HTR-8/SVneo (cell line): ENCODE results near the gene RBFOX1.

ENCODE experiments used
- DNase-seq: peaks from one replicate; pipeline ENCODE4 v3.0.0; 2011; ENCODE audit warnings: low spot score, mixed read lengths; ENCODE audit not compliant: insufficient read length
- FAIRE-seq: peaks from 2 replicates; lab custom pipeline; 2011; peaks lifted over from hg19 to GRCh38; lab: Jason Lieb, UNC

The RBFOX1 gene

DNA sequence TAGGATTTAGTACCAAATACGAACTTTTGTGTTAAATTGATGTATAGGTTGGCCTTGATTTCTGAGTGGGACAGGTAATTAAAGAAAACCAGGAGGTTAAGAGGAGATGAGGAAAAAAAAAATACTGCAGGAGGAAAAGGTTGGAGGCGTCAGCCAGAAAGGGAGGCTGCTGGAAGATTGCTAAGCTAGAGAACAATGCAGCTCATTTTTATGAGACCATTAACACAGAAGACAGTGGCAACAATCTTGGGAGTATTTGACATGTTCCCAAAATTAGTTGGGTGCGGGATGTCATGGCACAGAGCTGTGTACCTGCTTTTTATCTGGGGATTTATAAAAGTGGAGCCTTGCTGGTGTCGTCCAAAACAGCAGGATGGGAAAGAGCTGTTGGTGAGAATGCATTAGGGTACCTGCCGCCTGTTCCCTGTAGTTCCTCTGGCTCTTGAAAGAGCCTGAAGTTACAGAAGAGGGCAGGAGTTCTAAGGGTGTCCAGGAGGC, 229.3 kb downstream of the RBFOX1 start:
- DNase-seq (no peak), FAIRE-seq (no peak)

DNA sequence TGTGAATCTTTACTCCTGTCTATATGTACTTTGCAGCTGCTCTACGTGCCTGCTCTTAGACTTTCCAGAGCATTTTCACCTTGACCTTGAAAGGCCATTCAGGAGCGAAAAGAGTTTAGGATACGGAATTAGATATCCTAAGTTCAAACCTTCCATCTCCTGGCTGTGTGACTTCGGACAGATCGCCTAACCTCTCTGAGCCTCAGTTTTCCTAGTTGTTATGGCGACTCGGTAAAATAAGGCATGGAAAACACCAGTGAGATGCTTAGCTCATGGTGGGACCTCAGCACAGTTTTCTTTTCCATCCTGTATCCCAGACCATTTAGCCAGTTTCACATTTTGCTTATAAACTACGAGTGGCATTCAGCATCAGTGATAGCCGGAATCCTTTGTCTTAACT, 233.7 kb downstream of the RBFOX1 start:
- FAIRE-seq (no peak), DNase-seq (no peak)

DNA sequence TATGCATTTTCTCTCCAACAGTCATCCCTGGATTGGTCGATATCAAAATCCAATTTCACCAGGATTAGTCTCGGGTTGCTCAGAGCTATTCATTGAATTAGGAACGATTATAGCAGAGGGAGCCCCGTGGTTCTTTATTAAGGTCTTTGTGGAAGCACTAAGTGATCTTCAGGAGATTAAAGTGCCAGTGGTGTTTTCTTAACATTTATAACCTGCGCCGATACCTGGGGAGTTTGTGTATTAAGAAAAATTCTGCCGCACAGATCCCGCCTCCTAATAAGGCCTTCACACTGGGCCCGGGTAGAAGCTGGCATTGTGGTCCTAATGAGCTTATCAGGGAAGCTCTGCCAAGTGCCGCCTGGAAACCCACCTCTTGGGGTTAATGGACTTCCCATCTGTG, 238.7 kb downstream of the RBFOX1 start:
- DNase-seq, result no peak
- FAIRE-seq, result no peak

DNA sequence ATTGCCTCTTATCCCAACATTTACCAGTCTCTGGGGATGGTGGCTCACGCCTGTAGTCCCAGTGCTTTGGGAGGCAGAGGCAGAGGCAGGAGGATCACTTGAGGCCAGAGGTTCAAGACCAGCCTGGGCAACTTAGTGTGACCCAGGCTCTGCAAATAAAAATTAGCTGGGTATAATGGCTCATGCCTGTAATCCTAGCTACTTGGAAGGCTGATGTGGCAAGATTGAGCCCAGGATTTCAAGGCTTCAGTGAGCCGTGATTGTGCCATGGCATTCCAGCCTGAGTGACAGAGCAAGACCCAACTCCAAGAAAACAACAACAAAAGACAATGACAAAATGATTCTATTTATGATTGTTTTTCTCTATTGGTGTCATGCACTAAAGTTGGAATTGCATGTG, 244.9 kb downstream of the RBFOX1 start:
- FAIRE-seq (no peak), DNase-seq (no peak)

DNA sequence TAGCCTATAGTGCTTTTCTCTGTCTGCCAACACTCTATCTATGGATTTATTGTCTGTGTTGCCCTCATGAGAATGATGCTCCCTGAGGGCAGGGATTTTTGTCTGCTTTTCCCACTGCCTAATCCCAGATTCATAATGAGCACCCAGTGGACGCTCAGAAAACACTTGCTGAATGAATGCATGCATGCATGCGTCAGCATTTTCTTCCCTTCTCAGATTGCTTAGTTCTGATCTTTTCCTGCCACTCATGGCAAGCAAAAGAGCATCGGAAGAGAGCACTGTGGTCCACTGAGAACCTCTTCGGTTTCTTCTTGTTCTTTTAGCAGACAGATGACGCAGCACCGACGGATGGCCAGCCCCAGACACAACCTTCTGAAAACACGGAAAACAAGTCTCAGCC, 246.8 kb downstream of the RBFOX1 start:
- no peak for DNase-seq
- FAIRE-seq, result no peak

DNA sequence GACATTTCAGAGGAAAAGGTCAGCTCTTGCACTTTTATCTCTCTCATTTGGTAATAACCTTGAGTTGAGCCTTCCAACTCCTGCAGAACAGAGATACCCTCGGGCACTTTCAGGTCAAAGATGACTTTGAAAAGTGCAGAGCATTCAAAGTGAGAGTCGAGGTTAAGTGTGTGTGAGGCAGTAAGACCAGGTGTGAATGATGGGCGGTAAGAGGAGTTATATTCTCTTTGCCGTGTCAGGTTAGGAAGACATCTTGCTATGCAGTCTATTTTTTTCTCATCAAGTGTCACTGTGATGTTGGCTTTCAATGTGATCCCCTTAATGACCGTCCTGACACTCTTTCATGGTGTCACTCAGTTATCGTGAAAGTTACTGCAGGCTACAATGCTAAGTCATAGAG, 248.5 kb downstream of the RBFOX1 start:
- DNase-seq (no peak), FAIRE-seq (no peak)

DNA sequence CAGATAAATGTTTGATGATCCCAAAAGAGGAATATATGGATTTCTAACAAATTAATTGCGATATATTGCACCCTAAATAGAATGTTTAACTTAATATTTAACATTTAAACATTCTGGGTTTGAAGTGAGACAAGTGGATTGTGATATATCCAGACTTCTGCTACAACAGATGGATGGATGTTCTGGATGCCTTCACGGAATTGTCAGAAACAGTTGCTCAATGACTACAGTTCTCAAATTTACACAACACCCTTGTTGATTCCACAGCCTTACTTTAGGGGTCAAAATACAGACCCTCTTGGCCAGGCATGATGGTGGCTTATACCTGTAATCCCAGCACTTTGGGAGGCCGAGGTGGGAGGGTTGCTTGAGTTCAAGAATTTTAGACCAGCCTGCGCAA, 250.8 kb downstream of the RBFOX1 start:
- no peak for DNase-seq
- FAIRE-seq, result no peak

DNA sequence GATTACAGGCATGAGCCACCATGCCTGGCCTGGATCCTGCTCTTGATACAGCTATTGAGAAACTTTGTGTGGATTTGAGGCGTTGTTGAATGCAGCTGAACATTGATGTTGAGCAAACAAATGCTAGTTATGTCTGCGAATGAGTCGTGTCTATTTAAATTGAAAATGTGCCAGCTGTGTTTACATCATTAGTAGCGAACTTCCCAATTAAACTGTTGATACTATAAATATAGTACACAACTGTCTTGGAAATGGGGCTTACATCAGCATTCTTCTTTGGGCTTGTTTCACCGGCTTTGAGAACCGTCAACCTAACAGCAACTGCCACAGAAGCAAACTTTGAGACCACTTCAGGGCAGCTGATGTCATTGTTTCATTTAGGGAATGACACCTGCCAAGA, 251.9 kb downstream of the RBFOX1 start:
- DNase-seq (no peak), FAIRE-seq (no peak)

DNA sequence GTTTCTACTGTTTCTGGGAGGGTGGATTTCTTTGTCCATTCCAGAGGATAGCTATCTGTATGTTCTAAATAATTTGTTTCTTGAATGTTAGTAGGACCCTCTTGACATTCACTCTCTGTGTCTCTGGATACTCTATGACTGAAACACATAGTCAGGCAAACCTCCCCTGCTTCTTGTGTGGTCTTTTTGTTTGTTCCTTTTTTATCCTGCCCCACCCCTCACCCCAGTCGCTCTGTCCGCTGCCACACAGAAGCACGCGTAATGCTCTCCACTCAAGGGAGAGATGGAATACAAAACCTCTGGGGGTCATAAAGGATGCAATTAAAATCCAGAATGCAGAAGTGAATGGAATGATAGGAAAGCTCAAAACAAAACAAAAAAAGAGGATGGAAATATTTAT, 253.1 kb downstream of the RBFOX1 start:
- DNase-seq (no peak), FAIRE-seq (no peak)

DNA sequence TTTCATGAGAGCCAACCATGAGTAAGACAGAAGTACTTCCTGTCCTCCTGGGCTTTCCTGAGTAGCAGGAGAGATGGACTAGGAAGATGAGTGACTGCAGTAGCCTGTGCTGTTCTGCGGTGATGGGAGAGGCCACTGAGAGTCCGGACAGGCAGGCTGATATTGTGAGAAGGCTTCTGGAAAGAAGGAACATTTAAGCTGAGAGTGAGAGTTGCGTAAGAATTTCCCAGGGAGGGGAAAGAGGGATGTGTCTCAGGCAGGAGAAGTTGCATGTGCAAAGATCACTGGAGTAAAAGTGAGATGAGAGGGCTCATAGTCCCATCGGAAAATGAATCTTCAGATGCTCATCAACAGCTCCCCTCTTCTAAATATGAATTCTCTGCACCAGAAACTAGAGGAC, 258.3 kb downstream of the RBFOX1 start:
- DNase-seq (no peak), FAIRE-seq (no peak)

DNA sequence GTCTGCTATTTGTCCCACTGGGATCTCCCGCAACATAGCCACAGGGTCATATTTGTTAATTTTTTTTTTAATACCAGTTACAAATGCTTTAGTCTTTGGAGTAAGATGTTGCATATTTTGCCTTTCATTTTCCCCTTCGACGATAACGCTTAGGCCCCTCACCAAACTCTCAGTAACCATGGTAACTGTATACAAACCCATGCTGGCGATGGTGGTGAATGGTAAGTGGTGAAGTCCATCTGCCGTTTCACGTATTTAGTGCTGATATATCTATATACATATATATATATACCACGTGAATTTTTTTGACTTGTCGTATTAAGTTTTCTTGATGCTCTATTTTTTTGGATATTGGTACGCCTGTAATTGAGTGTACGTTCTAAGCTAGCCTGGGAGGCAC, 263.7 kb downstream of the RBFOX1 start:
- FAIRE-seq, result no peak
- DNase-seq, result no peak

DNA sequence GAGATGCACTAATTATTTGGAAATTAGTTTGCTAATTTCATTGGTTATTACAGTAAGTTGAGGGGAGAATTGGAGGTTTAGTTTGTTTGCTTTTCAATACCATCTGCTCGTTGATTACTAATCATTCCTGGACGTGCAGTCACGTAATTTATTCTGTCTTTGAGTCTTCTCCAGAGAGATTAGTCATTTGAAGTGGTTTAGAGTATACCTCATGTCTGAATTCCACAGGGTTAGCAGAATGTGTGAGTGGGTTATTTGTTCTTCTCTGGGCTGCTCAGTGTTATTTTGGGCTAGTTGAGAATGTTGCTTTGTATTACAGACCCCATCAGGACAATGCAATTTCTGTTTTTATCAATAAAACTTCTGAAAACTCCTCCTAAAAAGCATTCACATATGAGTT, 265.0 kb downstream of the RBFOX1 start:
- DNase-seq (no peak), FAIRE-seq (no peak)

DNA sequence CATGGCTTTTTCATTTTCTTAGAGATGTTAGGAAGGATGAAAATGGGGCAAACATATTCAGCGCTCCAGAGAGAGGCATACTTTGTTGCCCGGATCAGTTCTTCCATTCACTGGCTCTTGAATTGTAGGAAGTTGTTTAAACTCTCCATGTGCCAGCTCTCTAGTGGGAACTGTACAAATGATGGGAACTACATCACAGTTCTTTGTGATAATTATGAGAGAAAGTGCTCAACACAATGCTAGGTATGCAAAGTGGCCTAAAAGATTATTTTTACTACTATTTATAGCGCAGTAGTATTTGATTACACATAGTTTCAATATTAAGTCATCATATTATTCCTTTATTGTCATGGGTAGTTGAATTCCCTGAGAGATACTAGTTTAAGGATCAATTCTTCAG, 268.5 kb downstream of the RBFOX1 start:
- DNase-seq (no peak), FAIRE-seq (no peak)

DNA sequence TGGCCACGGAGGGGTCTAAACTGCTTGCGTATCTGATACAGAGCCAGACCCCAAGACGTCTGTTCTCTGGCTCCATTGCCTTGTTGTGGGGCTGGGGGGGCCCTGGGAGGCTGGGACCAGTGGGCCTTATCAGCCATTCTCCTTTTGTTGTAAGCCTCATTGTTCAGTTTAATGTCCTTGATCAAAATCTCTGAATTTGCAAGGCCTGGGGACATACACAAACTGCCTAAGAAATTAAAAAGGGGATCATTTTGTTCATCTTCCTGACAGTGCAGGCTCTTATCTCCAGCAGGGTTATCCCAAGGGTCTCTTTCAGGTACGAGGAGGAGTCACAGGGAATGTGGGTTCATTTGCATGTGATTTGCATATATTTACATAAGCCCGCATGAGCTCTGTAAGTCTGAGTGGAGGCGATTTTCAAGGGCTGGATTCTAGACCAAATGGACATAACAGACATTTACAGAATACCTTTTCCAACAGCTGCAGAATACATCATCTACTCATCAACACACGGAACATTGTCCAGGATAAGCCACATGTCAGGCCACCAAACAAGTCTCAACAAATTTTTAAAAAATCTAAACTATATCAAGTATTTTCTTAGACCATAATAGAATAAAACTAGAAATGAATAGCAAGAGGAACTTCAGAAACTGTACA, 269.8 kb downstream of the RBFOX1 start:
- no peak for FAIRE-seq
- DNase-seq, result no peak

DNA sequence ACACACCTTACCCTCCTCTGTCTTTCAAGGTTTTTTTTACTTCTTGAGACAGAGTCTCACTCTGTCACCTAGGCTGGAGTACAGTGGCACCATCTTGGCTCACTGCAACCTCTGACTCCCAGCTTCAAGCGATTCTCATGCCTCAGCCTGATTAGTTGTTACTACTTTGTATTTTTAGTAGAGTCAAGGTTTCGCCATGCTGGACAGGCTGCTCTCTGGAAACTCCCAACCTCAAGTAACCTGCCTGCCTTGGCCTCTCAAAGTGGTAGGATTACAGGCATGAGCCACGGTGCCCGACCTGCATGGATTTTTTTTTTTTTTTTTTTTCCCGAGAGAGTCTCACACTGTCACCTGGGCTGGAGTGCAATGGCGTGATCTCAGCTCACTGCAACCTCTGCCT, 273.2 kb downstream of the RBFOX1 start:
- no peak for FAIRE-seq
- no peak for DNase-seq

DNA sequence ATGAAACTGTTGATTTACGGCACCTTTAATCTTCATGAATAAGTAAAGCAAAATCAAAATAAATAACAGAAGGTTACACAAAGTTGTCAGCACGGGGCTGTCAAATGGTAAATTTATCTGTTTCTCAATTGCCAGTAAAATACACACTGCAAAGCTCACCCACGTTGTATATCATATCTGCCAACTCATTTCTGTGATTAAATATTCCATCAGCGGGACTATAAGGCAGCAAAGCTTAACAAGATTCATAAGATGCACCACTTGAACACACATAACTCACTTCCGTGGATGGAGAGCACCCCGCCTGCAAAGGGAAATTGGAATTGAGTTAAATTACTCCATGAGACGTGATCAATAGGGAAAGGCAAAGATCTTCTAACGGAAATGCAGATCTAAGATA, 280.0 kb downstream of the RBFOX1 start:
- no peak for DNase-seq
- FAIRE-seq, result no peak

DNA sequence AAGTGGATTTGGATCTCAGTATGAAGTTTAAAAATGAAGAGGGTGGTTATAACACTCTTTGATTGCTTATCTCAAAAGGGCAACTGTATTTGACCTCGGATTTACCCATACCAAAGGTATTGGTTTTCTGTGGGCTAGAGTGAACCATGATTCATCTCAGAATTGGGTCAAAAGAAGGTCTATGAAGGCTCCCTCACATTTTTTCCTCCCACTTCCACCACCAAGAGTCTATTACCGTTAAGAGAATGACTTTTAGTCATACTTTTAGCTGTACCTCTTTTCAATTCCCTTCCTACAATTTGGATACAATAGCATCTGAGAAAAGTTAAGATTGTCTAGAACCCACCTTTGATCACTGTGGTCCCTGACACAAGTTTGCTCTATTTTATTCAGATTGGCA, 280.9 kb downstream of the RBFOX1 start:
- FAIRE-seq (no peak), DNase-seq (no peak)

DNA sequence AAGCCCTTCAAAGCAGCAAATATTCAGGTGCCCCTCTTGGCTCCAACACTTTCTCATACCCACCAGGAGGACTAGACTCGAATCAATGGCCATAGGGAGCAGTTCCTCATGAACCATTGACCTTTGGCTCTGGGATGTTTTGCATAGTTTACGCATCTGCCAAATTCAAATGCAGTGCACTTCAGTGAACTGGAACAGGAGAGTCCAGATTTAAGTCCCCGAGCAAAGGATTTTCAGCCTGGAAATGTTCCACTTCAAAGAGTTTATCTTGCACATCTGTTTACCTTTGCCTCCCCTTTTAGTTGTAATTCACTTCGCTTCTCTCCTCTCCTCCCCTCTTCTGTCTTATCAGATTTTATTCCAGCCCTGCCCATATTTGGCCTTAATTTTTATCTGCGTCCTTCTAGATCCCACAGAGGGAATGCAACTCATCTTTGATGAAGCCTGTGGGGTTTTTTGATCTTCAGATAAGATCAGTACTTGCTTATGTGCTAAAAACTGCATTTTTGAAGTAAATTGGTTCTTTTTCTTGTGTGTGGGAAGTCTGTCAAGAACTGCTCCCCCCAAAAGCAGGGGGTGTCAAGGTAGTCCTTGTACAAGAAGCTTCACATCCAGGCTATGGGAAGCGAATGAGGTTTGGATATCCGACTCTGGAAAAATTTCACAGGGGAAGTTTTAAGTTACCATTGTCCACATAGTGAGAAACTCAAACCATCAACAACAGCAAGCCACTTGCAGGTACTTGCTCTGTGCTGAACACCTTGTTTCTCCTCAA, 281.6 kb downstream of the RBFOX1 start:
- DNase-seq (no peak), FAIRE-seq (no peak)

DNA sequence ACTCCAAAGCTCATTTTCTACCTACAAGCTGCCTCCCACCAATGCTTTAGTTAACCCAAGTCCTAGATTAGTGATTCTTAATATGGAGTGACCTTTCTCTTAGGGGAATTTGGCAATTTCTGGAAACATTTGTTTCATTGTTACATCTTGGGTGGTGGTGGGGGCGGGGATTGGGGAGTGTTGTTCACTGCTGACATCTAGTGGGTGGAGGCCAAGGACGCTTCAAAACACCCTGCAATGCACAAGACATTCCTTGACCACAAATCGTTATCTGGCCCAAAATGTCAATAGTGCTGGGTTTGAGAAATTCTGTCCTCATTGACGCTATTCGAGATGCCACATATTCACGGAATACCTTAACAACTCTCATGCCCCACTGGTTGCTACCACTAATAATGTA, 282.9 kb downstream of the RBFOX1 start:
- DNase-seq, result no peak
- no peak for FAIRE-seq

DNA sequence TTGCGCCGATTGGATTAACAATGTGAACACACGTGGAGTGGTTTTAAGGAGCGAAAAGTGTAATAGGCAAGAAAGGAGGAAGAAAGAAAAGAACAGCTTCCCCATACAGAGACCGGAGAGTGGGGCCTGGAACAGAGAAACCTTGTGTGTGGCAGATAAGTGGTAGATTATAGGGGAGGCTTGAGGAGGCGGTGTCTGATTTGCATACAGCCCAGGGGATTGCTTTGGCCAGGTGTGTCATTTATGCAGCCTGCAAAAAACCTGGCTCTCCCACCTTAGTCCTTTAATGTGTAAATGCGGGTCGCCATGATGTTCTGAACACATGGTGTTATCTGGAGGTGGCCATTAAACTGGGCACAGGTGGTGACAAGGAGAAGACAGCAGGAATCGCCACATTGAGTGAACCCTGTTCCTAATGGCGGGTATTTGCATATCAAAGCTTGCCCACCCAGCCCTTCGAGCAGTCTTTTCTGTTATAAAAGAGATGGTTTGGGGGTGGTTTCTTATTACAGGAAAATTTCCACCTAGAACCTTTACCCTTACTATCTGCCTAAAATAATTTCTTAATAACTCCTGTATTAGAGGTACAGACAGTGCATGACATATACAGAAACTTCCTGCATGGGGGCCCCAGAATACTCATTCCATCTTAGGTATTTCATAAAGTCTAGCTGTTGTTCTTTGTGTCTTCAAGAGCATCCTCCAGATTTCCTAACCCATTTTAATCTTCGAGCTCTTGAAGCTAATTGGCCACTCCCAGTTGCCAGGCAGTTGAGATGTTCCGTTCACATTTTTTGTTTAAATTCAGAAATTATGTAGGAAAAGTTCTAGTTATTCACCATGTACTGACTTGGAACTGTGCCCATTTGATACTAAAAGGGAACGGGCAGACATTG, 292.5 kb downstream of the RBFOX1 start:
- no peak for DNase-seq
- FAIRE-seq, result no peak

DNA sequence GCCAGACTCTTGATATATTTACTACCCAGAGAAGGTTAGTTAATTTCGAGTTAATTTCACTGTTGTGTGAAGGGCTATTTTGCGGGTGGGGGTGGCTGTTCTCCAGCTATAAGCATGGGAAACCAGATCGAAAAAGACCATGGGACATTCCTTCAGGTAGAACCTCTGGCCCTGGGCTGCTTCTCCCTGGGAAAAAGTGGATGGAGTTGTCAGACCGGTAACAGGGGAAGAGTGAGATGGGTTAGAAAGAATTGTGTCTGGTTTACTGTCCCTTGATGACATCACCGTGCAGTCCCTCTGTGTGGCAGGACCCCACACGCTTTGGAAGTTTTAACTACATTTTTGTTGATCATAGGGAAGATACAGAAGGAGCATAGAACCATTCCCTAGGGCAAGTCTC, 296.3 kb downstream of the RBFOX1 start:
- DNase-seq (no peak), FAIRE-seq (no peak)
